Activated CD4-positive, CD25-positive, alpha-beta regulatory T cell treated with anti-CD3 and anti-CD28 coated beads, Interleukin-2, amount 50 U/mL, for 16 hours (primary cell): Measurements from ENCODE around the gene HSDL1.

Experiments
- DNase-seq: peaks from one replicate; pipeline ENCODE4 v3.0.0-alpha.2; 2020; ENCODE audit warnings: low read depth, low spot score

Gene HSDL1

GRCh38 chr16:84176192-84177053, 31.4 kb upstream of the HSDL1 start:
- DNase-seq, result no peak

- peak; percentile 25 for DNase-seq
Measured at GRCh38 chr16:84175350-84176081, 30.5 kb upstream of the HSDL1 start.

- DNase-seq, result no peak
Measured at GRCh38 chr16:84174396-84174795, 29.4 kb upstream of the HSDL1 start.

GRCh38 chr16:84169765-84170310, 24.9 kb upstream of the HSDL1 start:
- DNase-seq, result no peak

GRCh38 chr16:84166796-84167695, 22.1 kb upstream of the HSDL1 start:
- no peak for DNase-seq

GRCh38 chr16:84165746-84166145, 20.8 kb upstream of the HSDL1 start:
- DNase-seq, result no peak

- DNase-seq, result no peak
Measured at GRCh38 chr16:84161801-84162200, 16.8 kb upstream of the HSDL1 start.

GRCh38 chr16:84161037-84161436, 16.1 kb upstream of the HSDL1 start:
- DNase-seq, result no peak

GRCh38 chr16:84159800-84160199, 14.8 kb upstream of the HSDL1 start:
- DNase-seq, result no peak

GRCh38 chr16:84159007-84159406, 14.0 kb upstream of the HSDL1 start:
- DNase-seq, result no peak

GRCh38 chr16:84156342-84156784, 11.4 kb upstream of the HSDL1 start:
- DNase-seq, result no peak

- no peak for DNase-seq
Measured at GRCh38 chr16:84155771-84156170, 10.8 kb upstream of the HSDL1 start.

- DNase-seq, result no peak
Measured at GRCh38 chr16:84155226-84155625, 10.2 kb upstream of the HSDL1 start.

- DNase-seq, result no peak
Measured at GRCh38 chr16:84153660-84154214, 8.8 kb upstream of the HSDL1 start.

- no peak for DNase-seq
Measured at GRCh38 chr16:84150926-84151325, 5.9 kb upstream of the HSDL1 start.

GRCh38 chr16:84144209-84144858, 643 bp downstream of the HSDL1 start:
- no peak for DNase-seq

GRCh38 chr16:84143784-84144199, 1.2 kb downstream of the HSDL1 start:
- no peak for DNase-seq

GRCh38 chr16:84143081-84143480, 1.9 kb downstream of the HSDL1 start:
- no peak for DNase-seq

- no peak for DNase-seq
Measured at GRCh38 chr16:84141143-84141670, 3.8 kb downstream of the HSDL1 start.

- no peak for DNase-seq
Measured at GRCh38 chr16:84139628-84140258, 5.2 kb downstream of the HSDL1 start.
